H1 (cell line): ENCODE results near the gene CYP26C1. TPM values are rescaled to one million over a fixed set of nuclear protein-coding genes. Genes with fewer than 3 reads are reported as not detected.

Source experiments
- CTCF ChIA-PET: fragments of 300-600 bp; sonication (Branson Sonifier 250); formaldehyde crosslinking; loops from one replicate; lab custom pipeline; 2021; ENCODE audit not compliant: partially characterized antibody; lab: Charles Lee
- POLR2A ChIA-PET: fragments of 300-600 bp; sonication (Branson Sonifier 250); formaldehyde crosslinking; loops from one replicate; lab custom pipeline; 2021; ENCODE audit warnings: inconsistent platforms; ENCODE audit not compliant: partially characterized antibody; lab: Charles Lee
- DNase-seq, 2 experiments: peaks; one replicate each; pipeline versions ENCODE4 v3.0.0 to v3.0.0-alpha.2; 2010 to 2022; ENCODE audit warnings: low spot score in 2 of 2, low read depth in 1 of 2, mixed read lengths in 1 of 2
- FAIRE-seq: peaks from 2 replicates; lab custom pipeline; 2011; peaks lifted over from hg19 to GRCh38; lab: Jason Lieb, UNC
- H2AFZ ChIP-seq: 2 replicates; pipeline ENCODE4 v1.8.1; 2012; ENCODE audit warnings: low read length, inconsistent platforms
- H2AK5ac ChIP-seq: 2 replicates; pipeline ENCODE4 v1.6.1; 2013; ENCODE audit warnings: low read depth, low read length
- H2BK120ac ChIP-seq: replicated peaks from 2 replicates; pipeline ENCODE3; 2013; ENCODE audit warnings: low read depth, low read length, inconsistent platforms
- H2BK12ac ChIP-seq: 2 replicates; pipeline ENCODE4 v1.6.1; 2013; ENCODE audit warnings: low read depth, low read length
- H2BK15ac ChIP-seq: 2 replicates; pipeline ENCODE4 v1.6.1; 2013; ENCODE audit warnings: low read length
- H2BK20ac ChIP-seq: 2 replicates; pipeline ENCODE4 v1.6.1; 2013; ENCODE audit warnings: low read length
- H2BK5ac ChIP-seq: 2 replicates; pipeline ENCODE4 v1.6.1; 2013; ENCODE audit warnings: low read depth, low read length
- H3K14ac ChIP-seq: 2 replicates; pipeline ENCODE4 v1.6.1; 2013; ENCODE audit warnings: inconsistent platforms; ENCODE audit not compliant: insufficient read length
- H3K18ac ChIP-seq: 2 replicates; pipeline ENCODE4 v1.6.1; 2013; ENCODE audit warnings: low read length; ENCODE audit errors: extremely low read depth
- H3K23ac ChIP-seq: 2 replicates; pipeline ENCODE4 v1.6.1; 2013; ENCODE audit warnings: inconsistent platforms; ENCODE audit not compliant: insufficient read length
- H3K23me2 ChIP-seq: 2 replicates; pipeline ENCODE4 v1.6.1; 2013; ENCODE audit warnings: low read depth, low read length
- H3K27ac ChIP-seq: 2 replicates; pipeline ENCODE4 v1.6.1; 2011; ENCODE audit warnings: low read depth, low read length, inconsistent platforms
- H3K27me3 ChIP-seq, 4 experiments: replicated peaks in 1 of 4; 1 replicate in 1 of 4; 2 replicates in 3 of 4; pipeline versions ENCODE4 v1.6.1 to v1.8.1; 2011 to 2013; ENCODE audit warnings: low read length in 3 of 4, mild to moderate bottlenecking in 3 of 4, inconsistent platforms in 2 of 4, mixed read lengths in 2 of 4, moderate library complexity in 1 of 4; ENCODE audit not compliant: control insufficient read depth in 3 of 4, insufficient read depth in 3 of 4; ENCODE audit errors: extremely low read depth in 1 of 4
- H3K36me3 ChIP-seq, 4 experiments: 2 replicates each; pipeline versions ENCODE4 v1.6.1 to v1.8.1; 2011 to 2013; ENCODE audit warnings: mild to moderate bottlenecking in 4 of 4, low read length in 3 of 4, moderate library complexity in 2 of 4, control low read depth in 1 of 4, inconsistent platforms in 1 of 4; ENCODE audit not compliant: insufficient read depth in 4 of 4, control insufficient read depth in 2 of 4
- H3K4ac ChIP-seq: replicated peaks from 2 replicates; pipeline ENCODE3; 2013; ENCODE audit warnings: low read length, low read depth, mixed read lengths, inconsistent platforms; ENCODE audit not compliant: insufficient read length
- H3K4me1 ChIP-seq, 4 experiments: replicated peaks in 1 of 4; 1 replicate in 1 of 4; 2 replicates in 3 of 4; pipeline versions ENCODE4 v1.6.1 to v1.8.1; 2011 to 2013; ENCODE audit warnings: low read length in 3 of 4, inconsistent platforms in 2 of 4, mixed read lengths in 1 of 4; ENCODE audit not compliant: insufficient read depth in 4 of 4, control insufficient read depth in 3 of 4
- H3K4me2 ChIP-seq, 2 experiments: 2 replicates each; pipeline versions ENCODE4 v1.6.1 to v1.8.1; 2011 to 2013; ENCODE audit warnings: low read depth in 2 of 2, low read length in 2 of 2, control low read depth in 1 of 2, inconsistent platforms in 1 of 2, mild to moderate bottlenecking in 1 of 2; ENCODE audit not compliant: insufficient read depth in 1 of 2
- H3K4me3 ChIP-seq, 4 experiments: fragments of 200-600, 300-600 bp in 1 of 4; sonication (generic), shearing (Covaris generic), sonication (Bioruptor Twin) in 1 of 4; 2 replicates each; pipeline versions ENCODE4 v1.5.1 to v1.8.1; 2011 to 2016; ENCODE audit warnings: low read length in 4 of 4, low read depth in 3 of 4, control low read depth in 2 of 4, inconsistent platforms in 2 of 4, mild to moderate bottlenecking in 2 of 4, mixed read lengths in 1 of 4, moderate library complexity in 1 of 4; ENCODE audit not compliant: insufficient read depth in 2 of 4; ENCODE audit errors: extremely low read depth in 1 of 4
- H3K56ac ChIP-seq: replicated peaks from 2 replicates; pipeline ENCODE3; 2013; ENCODE audit warnings: low read depth, mild to moderate bottlenecking, mixed read lengths, low read length, inconsistent platforms; ENCODE audit not compliant: insufficient read length
- H3K79me1 ChIP-seq: 2 replicates; pipeline ENCODE4 v1.6.1; 2013; ENCODE audit warnings: low read depth, low read length, control low read depth
- H3K79me2 ChIP-seq, 2 experiments: 2 replicates each; pipeline versions ENCODE4 v1.6.1 to v1.8.1; 2012 to 2013; ENCODE audit warnings: low read length in 2 of 2, mild to moderate bottlenecking in 2 of 2, inconsistent platforms in 1 of 2; ENCODE audit not compliant: insufficient read depth in 2 of 2, control insufficient read depth in 1 of 2
- H3K9ac ChIP-seq, 4 experiments: replicated peaks in 1 of 4; 1 replicate in 1 of 4; 2 replicates in 3 of 4; pipeline versions ENCODE4 v1.6.1 to v1.8.1; 2011 to 2013; ENCODE audit warnings: low read depth in 3 of 4, low read length in 3 of 4, control low read depth in 2 of 4, mild to moderate bottlenecking in 2 of 4, moderate library complexity in 2 of 4, inconsistent platforms in 1 of 4; ENCODE audit errors: extremely low read depth in 1 of 4
- H3K9me3 ChIP-seq, 2 experiments: 2 replicates each; pipeline versions ENCODE4 v1.6.1 to v1.8.1; 2012 to 2013; ENCODE audit warnings: mild to moderate bottlenecking in 2 of 2, moderate library complexity in 2 of 2, control low read depth in 1 of 2, inconsistent platforms in 1 of 2, low read depth in 1 of 2, low read length in 1 of 2, mixed read lengths in 1 of 2; ENCODE audit not compliant: insufficient read depth in 2 of 2
- H4K20me1 ChIP-seq, 2 experiments: replicated peaks in 1 of 2; 2 replicates each; pipeline versions ENCODE3 to v1.8.1; 2011 to 2013; ENCODE audit warnings: inconsistent platforms in 2 of 2, low read length in 2 of 2, mild to moderate bottlenecking in 1 of 2; ENCODE audit not compliant: insufficient read depth in 2 of 2, control insufficient read depth in 1 of 2
- H4K5ac ChIP-seq: 2 replicates; pipeline ENCODE4 v1.6.1; 2013; ENCODE audit warnings: low read length, low read depth, mixed read lengths, inconsistent platforms; ENCODE audit not compliant: insufficient read length
- H4K8ac ChIP-seq: 2 replicates; pipeline ENCODE4 v1.8.0; 2013; ENCODE audit warnings: mild to moderate bottlenecking, moderate library complexity, low read length, inconsistent platforms; ENCODE audit not compliant: insufficient read depth; ENCODE audit errors: extremely low read depth
- H4K91ac ChIP-seq: replicated peaks from 2 replicates; pipeline ENCODE3; 2013; ENCODE audit warnings: low read length, mixed read lengths, inconsistent platforms; ENCODE audit not compliant: insufficient read length
- SUZ12 ChIP-seq: fragments of 200-600 bp; sonication (generic); IDR thresholded peaks from 2 replicates; pipeline ENCODE4 v1.6.1; 2012; ENCODE audit warnings: mild to moderate bottlenecking, inconsistent platforms, low read length, moderate library complexity, mixed read lengths
- ZNF274 ChIP-seq: IDR thresholded peaks from 2 replicates; pipeline ENCODE4 v1.7.0; 2012; ENCODE audit warnings: low read length, borderline replicate concordance; ENCODE audit errors: extremely low read depth
- WGBS, 2 experiments: shearing (Covaris generic) in 1 of 2; methylation state at CpG; one replicate each; pipeline versions ENCODE4 v1.1.6 to v1.1.7; 2013 to 2015; ENCODE audit warnings: low lambda C conversion rate in 2 of 2, mixed read lengths in 2 of 2, inconsistent platforms in 1 of 2, low coverage in 1 of 2, missing lambda C conversion rate in 1 of 2; ENCODE audit not compliant: insufficient replicate concordance in 2 of 2, insufficient coverage in 1 of 2, insufficient read length in 1 of 2; ENCODE audit errors: extremely low coverage in 1 of 2, missing lambda C conversion rate in 1 of 2; 5-methylcytosine and 5-hydroxymethylcytosine counted together
- polyA plus RNA-seq, 7 experiments: library from polyadenylated mRNA; depleted of rRNA in 3 of 7; stranded (reverse) in 5 of 7; unstranded in 2 of 7; fragments of >200 nt in 5 of 7; fragments of 200-250 nt in 2 of 7; gene quantifications; 1 replicate in 5 of 7; 2 replicates in 1 of 7; 4 replicates in 1 of 7; pipeline versions ENCODE4 v1.2.1 to v1.2.3, GENCODE V29; 2011 to 2013; ENCODE audit warnings: missing spikeins in 2 of 7, mixed read lengths in 2 of 7
- total RNA-seq: library from RNA; stranded (reverse); fragmentation: NEBNext Ultra II Directional; extraction: Animal tissue kit (Norgen Biotek cat#: 25700); gene quantifications from 2 replicates; pipeline ENCODE4 v1.2.1, GENCODE V29; 2021

Gene CYP26C1
- total and polyA plus RNA-seq, 2 of the 8 experiments (the other 6 are each of a cell fraction or from before 2014, with no cell fraction given) = 0.12 to 0.28 TPM

GRCh38 chr10:93070378-93071176 is 10.0 kb downstream of the CYP26C1 start:
- Histone ChIP-seq H2BK5ac (no peak overlapping the region), H3K4ac (no peak overlapping the region), H4K20me1 (peaks cover 5 to 21% of the 10 kb centered on the region in 2 experiments), H3K79me1 (no peaks in the 10 kb centered on the region), H3K23me2 (peaks cover 24% of the 10 kb centered on the region), H3K4me1 (peaks cover under 1 to 36% (median 32%) of the 10 kb centered on the region in 4 experiments), H2BK12ac (no peak overlapping the region), H3K56ac (no peak overlapping the region), H3K79me2 (no peaks in the 10 kb centered on the region), H3K18ac (no peak overlapping the region; the same call in 1 of the 2 replicates), H3K27ac (no peak overlapping the region), H4K91ac (no peak overlapping the region), H3K9me3 (no peaks in the 10 kb centered on the region), H3K9ac (no peak overlapping the region), H2BK120ac (no peak overlapping the region), H2BK15ac (no peak overlapping the region), H3K14ac (no peak overlapping the region), H2AFZ (no peak overlapping the region), H3K4me2 (peak overlapping the region in 1 of 2 experiments; percentile 95; a peak in 3 of 4 replicates), H3K4me3 (no peak overlapping the region), H4K5ac (no peak overlapping the region), H2AK5ac (peak overlapping the region; percentile 80; the same call in 1 of the 2 replicates), H4K8ac (no peak overlapping the region), H3K27me3 (peaks cover 92 to 100% (median 99%) of the 10 kb centered on the region in 4 experiments), H3K23ac (no peak overlapping the region), H3K36me3 (peaks cover 0 to 10% (median 4%) of the 10 kb centered on the region in 4 experiments; a peak in 4 of 8 replicates), H2BK20ac (no peak overlapping the region)
- FAIRE-seq (no peak), DNase-seq (no peak)
- 50% methylated on average over 5 of the region's 5 CpGs; no CpG with 5 or more reads in 1 of the 2 experiments for WGBS, 2 experiments
- ChIA-PET POLR2A (no interaction called here), CTCF (interaction anchor here (0.6 to 14.8 kb wide), 18 partner anchors 8 to 983 kb away, joined by 3 to 147 read pairs (median 4); partner anchors contain the start of genes CYP26C1 and MYOF)
- TF ChIP-seq ZNF274 (no peak), SUZ12 (peak; percentile 68; the same call in 1 of the 2 replicates)
